CD14-positive monocyte (primary cell): ENCODE results near the gene PINK1. TPM values are rescaled to one million over a fixed set of nuclear protein-coding genes. Genes with fewer than 3 reads are reported as not detected.

Experiments used
- DNase-seq, 3 donors: peaks; one replicate each; pipeline ENCODE4 v3.0.0-alpha.2; 2011 to 2022
- H2AFZ ChIP-seq: 2 replicates; pipeline ENCODE4 v1.6.0; 2012; ENCODE audit warnings: mild to moderate bottlenecking, low read depth, low read length, inconsistent platforms; ENCODE audit not compliant: insufficient read depth, poor library complexity, severe bottlenecking
- H3K27ac ChIP-seq, 2 donors: 1 replicate in 1 of 2; 2 replicates in 1 of 2; pipeline ENCODE4 v1.5.1; 2012 to 2013; ENCODE audit warnings: low read length in 2 of 2, control low read depth in 1 of 2, inconsistent platforms in 1 of 2, low read depth in 1 of 2, mild to moderate bottlenecking in 1 of 2
- H3K27me3 ChIP-seq, 2 donors: one replicate each; pipeline versions ENCODE4 v1.6.0 to v1.6.1; 2011 to 2013; ENCODE audit warnings: low read length in 2 of 2; ENCODE audit not compliant: control insufficient read depth in 2 of 2, insufficient read depth in 2 of 2
- H3K36me3 ChIP-seq, 2 donors: replicated peaks in 1 of 2; 1 replicate in 1 of 2; 2 replicates in 1 of 2; pipeline versions ENCODE4 v1.5.1 to v1.6.1; 2012 to 2013; ENCODE audit warnings: low read length in 2 of 2, control low read depth in 1 of 2, inconsistent platforms in 1 of 2, mild to moderate bottlenecking in 1 of 2; ENCODE audit not compliant: insufficient read depth in 2 of 2, control insufficient read depth in 1 of 2
- H3K4me1 ChIP-seq, 2 donors: 1 replicate in 1 of 2; 2 replicates in 1 of 2; pipeline versions ENCODE4 v1.5.1 to v1.6.1; 2012 to 2013; ENCODE audit warnings: low read length in 2 of 2, control low read depth in 1 of 2, inconsistent platforms in 1 of 2, mild to moderate bottlenecking in 1 of 2, moderate library complexity in 1 of 2; ENCODE audit not compliant: insufficient read depth in 2 of 2, control insufficient read depth in 1 of 2
- H3K4me2 ChIP-seq: replicated peaks from 2 replicates; pipeline ENCODE3; 2012; ENCODE audit warnings: low read length, moderate library complexity, mild to moderate bottlenecking; ENCODE audit not compliant: poor library complexity, severe bottlenecking; ENCODE audit errors: extremely low read depth
- H3K4me3 ChIP-seq, 3 experiments: fragments of 200-600 bp in 1 of 3; sonication (generic) in 1 of 3; replicated peaks in 1 of 3; 1 replicate in 2 of 3; 2 replicates in 1 of 3; pipeline ENCODE4 v1.5.1; 2011 to 2013; ENCODE audit warnings: low read length in 3 of 3, mild to moderate bottlenecking in 3 of 3, control low read depth in 2 of 3, low read depth in 2 of 3, inconsistent platforms in 1 of 3, moderate library complexity in 1 of 3
- H3K79me2 ChIP-seq: 2 replicates; pipeline ENCODE4 v1.6.0; 2012; ENCODE audit warnings: mild to moderate bottlenecking, control low read depth, inconsistent platforms, low read length, moderate library complexity; ENCODE audit not compliant: insufficient read depth
- H3K9ac ChIP-seq: 2 replicates; pipeline ENCODE4 v1.6.0; 2017; ENCODE audit warnings: low read length, mild to moderate bottlenecking; ENCODE audit not compliant: insufficient read depth, poor library complexity, severe bottlenecking
- H3K9me3 ChIP-seq, 2 donors: replicated peaks in 1 of 2; 1 replicate in 1 of 2; 2 replicates in 1 of 2; pipeline versions ENCODE4 v1.5.1 to v1.6.1; 2012 to 2013; ENCODE audit warnings: low read length in 2 of 2, control low read depth in 1 of 2; ENCODE audit not compliant: control insufficient read depth in 1 of 2, insufficient read depth in 1 of 2
- H4K20me1 ChIP-seq: 2 replicates; pipeline ENCODE4 v1.6.0; 2012; ENCODE audit warnings: mild to moderate bottlenecking, low read length, control low read depth, moderate library complexity; ENCODE audit not compliant: insufficient read depth
- H3K27ac Mint-ChIP-seq, 7 donors: one replicate each; pipeline ENCODE4 v1.8.0; 2020; ENCODE audit warnings: mild to moderate bottlenecking in 7 of 7, mixed read lengths in 7 of 7, moderate library complexity in 6 of 7, inconsistent platforms in 2 of 7
- H3K27me3 Mint-ChIP-seq, 3 donors: one replicate each; pipeline ENCODE4 v1.8.0; 2021 to 2022; ENCODE audit warnings: low read depth in 3 of 3, mild to moderate bottlenecking in 3 of 3, mixed read lengths in 3 of 3, moderate library complexity in 3 of 3, inconsistent platforms in 1 of 3
- H3K36me3 Mint-ChIP-seq, 2 donors: one replicate each; pipeline ENCODE4 v1.8.0; 2020; ENCODE audit warnings: mixed read lengths in 2 of 2, inconsistent platforms in 1 of 2, mild to moderate bottlenecking in 1 of 2
- H3K4me1 Mint-ChIP-seq: one replicate; pipeline ENCODE4 v1.8.0; 2020; ENCODE audit warnings: mild to moderate bottlenecking, mixed read lengths
- H3K4me3 Mint-ChIP-seq, 2 donors: one replicate each; pipeline ENCODE4 v1.8.0; 2020; ENCODE audit warnings: mild to moderate bottlenecking in 2 of 2, mixed read lengths in 2 of 2, moderate library complexity in 1 of 2
- H3K9me3 Mint-ChIP-seq, 7 donors: one replicate each; pipeline ENCODE4 v1.8.0; 2020 to 2022; ENCODE audit warnings: mixed read lengths in 7 of 7, mild to moderate bottlenecking in 6 of 7, moderate library complexity in 6 of 7, inconsistent platforms in 2 of 7
- CTCF ChIP-seq: fragments of 200-600 bp; IDR thresholded peaks from one replicate; pipeline ENCODE4 v1.8.0; 2022; ENCODE audit warnings: antibody characterized with exemption, mild to moderate bottlenecking
- WGBS: methylation state at CpG from one replicate; pipeline ENCODE4 v1.1.5; 2013; ENCODE audit warnings: missing lambda C conversion rate; ENCODE audit not compliant: insufficient coverage; 5-methylcytosine and 5-hydroxymethylcytosine counted together
- intact Hi-C, 2 donors: fragments of 100-400 bp; cut with micrococcal nuclease; formaldehyde crosslinking; loops; one replicate each; pipeline versions ENCODE4 v1.15.0 to v1.15.1; 2023
- polyA plus RNA-seq, 3 donors: library from polyadenylated mRNA; depleted of rRNA in 1 of 3; unstranded in 2 of 3; stranded (reverse) in 1 of 3; fragments of 300-500 nt in 2 of 3; fragments of >200 nt in 1 of 3; fragmentation: Illumina TruSeq in 2 of 3; gene quantifications; 1 replicate in 2 of 3; 2 replicates in 1 of 3; pipeline ENCODE4 v1.2.3, GENCODE V29; 2012 to 2021

PINK1 gene
- polyA plus RNA-seq, 3 donors, result 21.6 to 32.7 (median 24.0) TPM

- Mint-ChIP-seq H3K4me1 (peaks cover 31% of the 10 kb centered on the region), H3K9me3 (peaks cover 0 to 4% (median 1%) of the 10 kb centered on the region in 7 donors), H3K27me3 (peaks cover 0 to 2% (median 0%) of the 10 kb centered on the region in 3 donors), H3K36me3 (peaks cover 7 to 14% of the 10 kb centered on the region in 2 donors), H3K4me3 (no peak overlapping the region), H3K27ac (no peak overlapping the region)
- no peak overlapping the region for H3K4me3 ChIP-seq
- H3K27me3 ChIP-seq, result no peaks in the 10 kb centered on the region
- no peaks in the 10 kb centered on the region for H3K9me3 ChIP-seq
- 100% methylated on average over 1 of the region's 1 CpG for WGBS
- H3K79me2 ChIP-seq, result peaks cover 30% of the 10 kb centered on the region
- H3K27ac ChIP-seq, result no peak overlapping the region
- DNase-seq, result no peak
- peak overlapping the region; percentile 100 for H2AFZ ChIP-seq
- intact Hi-C loops, result no loop called here
- no peak for TF ChIP-seq CTCF
- peaks cover 11% of the 10 kb centered on the region for H4K20me1 ChIP-seq
- H3K4me2 ChIP-seq, result no peak overlapping the region
- H3K4me1 ChIP-seq, result peaks cover 20 to 24% of the 10 kb centered on the region in 2 donors
- no peak overlapping the region for H3K9ac ChIP-seq
- H3K36me3 ChIP-seq, result peaks cover 0 to 14% of the 10 kb centered on the region in 2 donors
Measured at GRCh38 chr1:20663365-20663764, 30.1 kb downstream of the PINK1 start.

DNA sequence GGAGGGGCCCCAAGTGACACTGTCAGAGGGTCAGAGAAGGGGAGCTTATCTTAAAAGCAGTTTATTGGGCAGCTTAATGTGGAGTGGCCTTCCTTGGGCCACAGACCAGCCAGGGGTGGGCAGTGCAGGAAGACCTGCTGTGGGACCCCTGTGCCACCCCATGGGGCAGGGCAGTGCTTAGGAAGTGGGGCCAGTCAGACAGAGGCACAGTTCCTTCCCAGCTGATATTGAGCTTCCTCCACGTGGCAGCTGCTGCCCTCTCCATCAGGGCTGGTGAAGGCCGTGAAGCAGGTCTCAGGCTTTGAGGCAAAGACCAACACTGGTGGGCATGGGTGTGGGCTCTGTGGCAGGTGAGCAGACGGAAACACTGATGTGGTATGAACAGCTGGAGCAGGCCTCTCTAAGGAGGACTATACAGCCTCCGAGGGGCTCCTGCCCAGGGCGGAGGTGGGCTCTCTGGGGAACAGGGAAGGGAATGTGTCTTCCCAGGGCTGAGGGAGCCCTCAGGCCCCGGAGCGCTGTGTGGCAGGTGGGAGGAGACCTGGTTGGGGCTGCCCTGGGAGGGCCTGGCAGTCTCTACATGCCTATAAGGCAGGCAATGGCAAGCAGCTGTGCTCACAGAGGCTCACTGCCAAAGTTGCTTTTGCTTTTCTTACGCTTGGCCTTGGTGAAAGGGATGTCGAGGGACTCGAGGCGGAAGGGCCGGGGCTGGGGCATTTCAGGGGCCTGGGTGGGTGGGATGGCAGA is 30.9 kb downstream of the PINK1 start:
- Histone ChIP-seq H3K4me3 (no peak overlapping the region), H3K4me1 (peaks cover 20 to 24% of the 10 kb centered on the region in 2 donors), H3K36me3 (peaks cover 0 to 6% of the 10 kb centered on the region in 2 donors), H3K9ac (no peak overlapping the region), H3K9me3 (no peaks in the 10 kb centered on the region), H3K79me2 (peaks cover 22% of the 10 kb centered on the region), H4K20me1 (peaks cover 6% of the 10 kb centered on the region), H2AFZ (no peak overlapping the region), H3K4me2 (no peak overlapping the region), H3K27me3 (no peaks in the 10 kb centered on the region), H3K27ac (no peak overlapping the region)
- DNase-seq, result no peak
- Mint-ChIP-seq H3K4me1 (peaks cover 30% of the 10 kb centered on the region), H3K4me3 (no peak overlapping the region), H3K27ac (no peak overlapping the region), H3K9me3 (peaks cover 0 to 4% (median 1%) of the 10 kb centered on the region in 7 donors), H3K36me3 (peaks cover 5 to 8% of the 10 kb centered on the region in 2 donors), H3K27me3 (peaks cover 0 to 2% (median 0%) of the 10 kb centered on the region in 3 donors)
- intact Hi-C loops, result no loop called here
- no peak for TF ChIP-seq CTCF
- 88% methylated on average over 12 of the region's 12 CpGs for WGBS
